Endothelial cell of umbilical vein (primary cell): Measurements from ENCODE around the gene STUM. TPM values are rescaled to one million over a fixed set of nuclear protein-coding genes. Genes with fewer than 3 reads are reported as not detected.

Experiments used
- BruUV-seq: library from RNA; stranded (reverse); fragments of 400-500 nt; replicated peaks from 2 replicates; lab custom pipeline; 2021; lab: Mats Ljungman, UMichigan
- CTCF ChIA-PET: fragments of 300-600, 350-600 bp; sonication (Branson Sonifier 250); formaldehyde crosslinking; loops from one replicate; lab custom pipeline; 2021; ENCODE audit warnings: antibody characterized with exemption, inconsistent platforms; lab: Charles Lee
- POLR2A ChIA-PET: fragments of 300-600, 350-600 bp; sonication (Branson Sonifier 250); formaldehyde crosslinking; loops from one replicate; lab custom pipeline; 2021; ENCODE audit warnings: antibody characterized with exemption, inconsistent platforms; lab: Charles Lee
- DNase-seq: peaks from one replicate; pipeline ENCODE4 v3.0.0-alpha.2; 2011; ENCODE audit warnings: low read depth, low spot score
- FAIRE-seq: peaks from 2 replicates; lab custom pipeline; 2011; peaks lifted over from hg19 to GRCh38; lab: Jason Lieb, UNC
- H2AFZ ChIP-seq: 2 replicates; pipeline ENCODE4 v1.6.0; 2012; ENCODE audit warnings: low read depth, low read length, control low read depth, inconsistent platforms
- H3K27ac ChIP-seq: 2 replicates; pipeline ENCODE4 v1.5.1; 2011; ENCODE audit warnings: low read depth, mild to moderate bottlenecking, control low read depth, low read length, moderate library complexity; ENCODE audit not compliant: insufficient read depth
- H3K27me3 ChIP-seq, 2 experiments: 2 replicates each; pipeline versions ENCODE4 v1.6.0 to v1.6.1; 2011; ENCODE audit warnings: low read length in 2 of 2, mixed read lengths in 1 of 2; ENCODE audit not compliant: control insufficient read depth in 2 of 2, insufficient read depth in 2 of 2
- H3K36me3 ChIP-seq, 2 experiments: 2 replicates in 1 of 2; 3 replicates in 1 of 2; pipeline ENCODE4 v1.5.1; 2011; ENCODE audit warnings: low read length in 2 of 2, mild to moderate bottlenecking in 1 of 2, moderate library complexity in 1 of 2; ENCODE audit not compliant: control insufficient read depth in 2 of 2, insufficient read depth in 2 of 2; ENCODE audit errors: extremely low read depth in 1 of 2
- H3K4me1 ChIP-seq: 3 replicates; pipeline ENCODE4 v1.5.1; 2011; ENCODE audit warnings: mild to moderate bottlenecking, low read length; ENCODE audit not compliant: control insufficient read depth, insufficient read depth; ENCODE audit errors: extremely low read depth
- H3K4me2 ChIP-seq: 2 replicates; pipeline ENCODE4 v1.6.1; 2011; ENCODE audit warnings: low read length, control low read depth, mixed read lengths; ENCODE audit not compliant: insufficient read depth
- H3K4me3 ChIP-seq, 3 experiments: fragments of 200-600 bp in 1 of 3; sonication (generic), shearing (Covaris generic) in 1 of 3; replicated peaks in 1 of 3; 2 replicates each; pipeline ENCODE4 v1.5.1; 2011 to 2016; ENCODE audit warnings: control low read depth in 3 of 3, low read length in 3 of 3, mild to moderate bottlenecking in 2 of 3, inconsistent platforms in 1 of 3, low read depth in 1 of 3, moderate library complexity in 1 of 3; ENCODE audit not compliant: insufficient read depth in 1 of 3
- H3K79me2 ChIP-seq: 2 replicates; pipeline ENCODE4 v1.6.0; 2012; ENCODE audit warnings: low read length, inconsistent platforms; ENCODE audit not compliant: control insufficient read depth, insufficient read depth
- H3K9ac ChIP-seq: replicated peaks from 2 replicates; pipeline ENCODE3; 2011; ENCODE audit warnings: low read length, control low read depth; ENCODE audit not compliant: insufficient read depth; ENCODE audit errors: extremely low read depth
- H3K9me1 ChIP-seq: replicated peaks from 3 replicates; pipeline ENCODE4 v1.6.0; 2011; ENCODE audit warnings: mild to moderate bottlenecking, low read length; ENCODE audit not compliant: control insufficient read depth, insufficient read depth; ENCODE audit errors: extremely low read depth
- H3K9me3 ChIP-seq: replicated peaks from 2 replicates; pipeline ENCODE4 v1.5.1; 2012; ENCODE audit warnings: low read length, inconsistent platforms; ENCODE audit not compliant: control insufficient read depth, insufficient read depth
- H4K20me1 ChIP-seq: replicated peaks from 2 replicates; pipeline ENCODE3; 2011; ENCODE audit warnings: mild to moderate bottlenecking, low read length; ENCODE audit not compliant: control insufficient read depth, insufficient read depth; ENCODE audit errors: extremely low read depth
- EZH2 ChIP-seq: IDR thresholded peaks from 2 replicates; pipeline ENCODE4 v1.6.1; 2012; ENCODE audit warnings: borderline replicate concordance, low read depth, mild to moderate bottlenecking, moderate library complexity, low read length, inconsistent platforms; ENCODE audit not compliant: severe bottlenecking
- GATA2 ChIP-seq: IDR thresholded peaks from 2 replicates; pipeline ENCODE4 v1.7.0; 2011; ENCODE audit warnings: low read depth, mild to moderate bottlenecking, moderate library complexity, mixed read lengths, low read length; ENCODE audit not compliant: insufficient read length, insufficient read depth
- MYC ChIP-seq: IDR thresholded peaks from one replicate; pipeline ENCODE4 v1.6.1; 2011; ENCODE audit warnings: mild to moderate bottlenecking, low read depth, low read length
- POLR2A ChIP-seq: IDR thresholded peaks from 2 replicates; pipeline ENCODE4 v1.6.1; 2012; ENCODE audit warnings: low read depth, mild to moderate bottlenecking, control low read depth, low read length
- dilution Hi-C: fragments of 300-500 bp; cut with MboI; formaldehyde crosslinking; loops from one replicate; pipeline ENCODE4 v1.15.0; 2019; ENCODE audit warnings: low sequenced_read_pairs; ENCODE audit not compliant: extremely low pct_ligation_motif_present
- intact Hi-C: fragments of 100-400 bp; cut with micrococcal nuclease; formaldehyde crosslinking; loops from one replicate; pipeline ENCODE4 v1.10.0; 2022
- polyA plus RNA-seq, 4 experiments: library from polyadenylated mRNA; depleted of rRNA in 3 of 4; stranded (reverse) in 3 of 4; unstranded in 1 of 4; fragments of >200 nt; gene quantifications; 2 replicates each; pipeline versions ENCODE4 v1.2.1 to v1.2.3, GENCODE V29; 2011 to 2012; ENCODE audit warnings: missing spikeins in 1 of 4
- total RNA-seq: library from RNA; stranded (reverse); gene quantifications from 2 replicates; pipeline ENCODE4 v1.2.3, GENCODE V29; 2021
- TF ChIP-seq, protein P1 (sequence below), 2 donors: IDR thresholded peaks; 1 replicate in 1 of 2; 2 replicates in 1 of 2; pipeline ENCODE4 v1.5.1; 2011; ENCODE audit warnings: low read length in 2 of 2, mild to moderate bottlenecking in 2 of 2, moderate library complexity in 2 of 2, control low read depth in 1 of 2, inconsistent platforms in 1 of 2, low read depth in 1 of 2; ENCODE audit not compliant: insufficient read depth in 1 of 2; ENCODE audit errors: extremely low read depth in 1 of 2

The STUM gene
- total and polyA plus RNA-seq, 2 donors (not counting 3 experiments of a cell fraction or from before 2014, with no cell fraction given), result not detected

DNA sequence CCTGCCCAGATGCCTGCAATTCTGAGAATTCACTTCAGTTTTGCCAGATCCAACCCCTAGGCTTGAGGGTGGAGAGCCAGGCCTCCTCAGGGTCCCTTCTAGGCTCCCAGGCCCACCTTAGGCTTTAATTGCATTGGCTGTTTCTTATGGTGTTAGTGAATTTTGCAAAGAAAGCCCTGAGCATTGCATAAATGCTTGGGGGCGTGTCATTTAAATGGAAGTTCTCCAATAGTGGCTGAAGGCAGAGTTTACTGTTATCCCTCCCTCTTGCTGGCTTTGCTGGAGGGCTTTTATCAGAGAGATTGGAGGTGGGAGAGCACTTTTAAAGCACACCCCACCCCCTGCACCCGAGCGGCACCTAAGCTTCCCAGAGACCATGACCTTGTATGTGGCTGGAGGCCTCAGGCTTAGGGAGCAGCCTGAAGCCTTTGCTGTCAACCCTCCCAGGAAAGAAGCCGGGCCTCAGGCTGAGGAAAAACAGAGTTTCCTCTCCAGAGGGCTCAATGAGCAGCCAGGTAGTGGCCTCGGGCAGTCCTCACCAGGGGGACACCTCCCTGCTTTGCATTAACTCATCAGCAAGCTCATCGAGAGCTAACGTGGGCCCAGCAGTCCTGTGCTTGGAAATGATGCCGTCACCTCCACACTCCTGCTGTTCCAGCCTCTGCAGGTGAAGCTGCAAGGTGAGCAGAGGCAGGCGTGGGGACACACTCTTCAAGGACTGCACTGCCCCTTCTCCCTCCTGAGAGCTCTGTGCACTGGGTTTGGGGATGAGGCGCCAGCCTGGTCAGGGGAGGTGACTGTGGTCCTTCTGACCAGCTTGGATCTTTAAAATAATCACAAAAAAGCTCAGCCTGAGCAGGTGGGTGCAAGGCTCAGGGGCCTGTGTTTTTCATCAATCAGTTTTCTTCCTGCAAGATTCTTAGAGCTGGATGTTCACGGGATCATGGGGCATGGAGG is 58.0 kb downstream of the STUM start:
- Histone ChIP-seq H4K20me1 (no peaks in the 10 kb centered on the region), H3K9ac (no peak overlapping the region), H3K4me3 (no peak overlapping the region), H3K79me2 (no peaks in the 10 kb centered on the region), H3K27ac (no peak overlapping the region), H3K36me3 (no peaks in the 10 kb centered on the region), H3K4me2 (no peak overlapping the region), H2AFZ (no peak overlapping the region), H3K27me3 (no peaks in the 10 kb centered on the region), H3K9me1 (no peaks in the 10 kb centered on the region), H3K9me3 (no peaks in the 10 kb centered on the region), H3K4me1 (no peaks in the 10 kb centered on the region)
- ChIA-PET POLR2A (no interaction called here), CTCF (interaction anchor here (0.6 to 1.9 kb wide), 3 partner anchors 58 to 327 kb away, joined by 3 to 8 read pairs (median 4); partner anchors contain the start of gene STUM)
- intact Hi-C loops (no loop called here), dilution Hi-C loops (no loop called here)
- TF ChIP-seq EZH2 (no peak), MYC (no peak), POLR2A (no peak), GATA2 (no peak)
- TF ChIP-seq, protein P1, sequence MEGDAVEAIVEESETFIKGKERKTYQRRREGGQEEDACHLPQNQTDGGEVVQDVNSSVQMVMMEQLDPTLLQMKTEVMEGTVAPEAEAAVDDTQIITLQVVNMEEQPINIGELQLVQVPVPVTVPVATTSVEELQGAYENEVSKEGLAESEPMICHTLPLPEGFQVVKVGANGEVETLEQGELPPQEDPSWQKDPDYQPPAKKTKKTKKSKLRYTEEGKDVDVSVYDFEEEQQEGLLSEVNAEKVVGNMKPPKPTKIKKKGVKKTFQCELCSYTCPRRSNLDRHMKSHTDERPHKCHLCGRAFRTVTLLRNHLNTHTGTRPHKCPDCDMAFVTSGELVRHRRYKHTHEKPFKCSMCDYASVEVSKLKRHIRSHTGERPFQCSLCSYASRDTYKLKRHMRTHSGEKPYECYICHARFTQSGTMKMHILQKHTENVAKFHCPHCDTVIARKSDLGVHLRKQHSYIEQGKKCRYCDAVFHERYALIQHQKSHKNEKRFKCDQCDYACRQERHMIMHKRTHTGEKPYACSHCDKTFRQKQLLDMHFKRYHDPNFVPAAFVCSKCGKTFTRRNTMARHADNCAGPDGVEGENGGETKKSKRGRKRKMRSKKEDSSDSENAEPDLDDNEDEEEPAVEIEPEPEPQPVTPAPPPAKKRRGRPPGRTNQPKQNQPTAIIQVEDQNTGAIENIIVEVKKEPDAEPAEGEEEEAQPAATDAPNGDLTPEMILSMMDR (IDR thresholded peaks at IDR 0.05; ENCODE audit: extremely low read depth in 1 of 2, insufficient read depth in 1 of 2, low read depth in 1 of 2, low read length in 2 of 2), result no peak
- DNase-seq (no peak), FAIRE-seq (no peak)
- no TSS peak for BruUV-seq
